Panc1 (cell line): ENCODE data around the gene LGALS14. TPM values are rescaled to one million over a fixed set of nuclear protein-coding genes. Genes with fewer than 3 reads are reported as not detected.

Source experiments
- ATAC-seq: fragments of 200-7000 bp; cut with Tn5 transposase; 2 replicates; pipeline ENCODE4 v1.9.1; 2020; ENCODE audit warnings: mild to moderate bottlenecking, moderate library complexity
- BruUV-seq: library from RNA; stranded (reverse); fragments of 400-500 nt; replicated peaks from 2 replicates; lab custom pipeline; 2021; lab: Mats Ljungman, UMichigan
- CTCF ChIA-PET: fragments of 300-600 bp; sonication (Branson Sonifier 250); formaldehyde crosslinking; loops from one replicate; lab custom pipeline; 2022; ENCODE audit warnings: antibody characterized with exemption; lab: Charles Lee
- POLR2A ChIA-PET: fragments of 300-600 bp; sonication (Branson Sonifier 250); formaldehyde crosslinking; loops from one replicate; lab custom pipeline; 2022; ENCODE audit warnings: antibody characterized with exemption; lab: Charles Lee
- DNase-seq: peaks from one replicate; pipeline ENCODE4 v3.0.0-alpha.2; 2010; ENCODE audit warnings: low read depth, low spot score
- H3K27ac ChIP-seq: 2 replicates; pipeline ENCODE4 v1.5.1; 2011; ENCODE audit warnings: mild to moderate bottlenecking, low read length, inconsistent platforms
- H3K27me3 ChIP-seq: fragments of 200-500 bp; sonication (Bioruptor generic); 2 replicates; pipeline ENCODE4 v1.6.0; 2014; ENCODE audit warnings: low read length, inconsistent platforms; ENCODE audit not compliant: control insufficient read depth, insufficient read depth
- H3K36me3 ChIP-seq: fragments of 200-500 bp; sonication (Bioruptor generic); 2 replicates; pipeline ENCODE4 v1.5.1; 2014; ENCODE audit warnings: inconsistent platforms, mild to moderate bottlenecking, low read length, moderate library complexity; ENCODE audit not compliant: control insufficient read depth, insufficient read depth
- H3K4me1 ChIP-seq: 2 replicates; pipeline ENCODE4 v1.5.1; 2011; ENCODE audit warnings: inconsistent platforms, mild to moderate bottlenecking, low read length, moderate library complexity; ENCODE audit not compliant: control insufficient read depth, insufficient read depth
- H3K4me3 ChIP-seq, 2 experiments: 2 replicates each; pipeline ENCODE4 v1.5.1; 2011 to 2012; ENCODE audit warnings: low read depth in 2 of 2, low read length in 2 of 2, mild to moderate bottlenecking in 2 of 2, inconsistent platforms in 1 of 2, moderate library complexity in 1 of 2
- H3K9me3 ChIP-seq: fragments of 200-500 bp; sonication (Bioruptor generic); 2 replicates; pipeline ENCODE4 v1.5.1; 2014; ENCODE audit warnings: low read depth, mild to moderate bottlenecking, inconsistent platforms, low read length, moderate library complexity; ENCODE audit not compliant: control insufficient read depth, insufficient read depth
- CTCF ChIP-seq: fragments of 450-650 bp; IDR thresholded peaks from 2 replicates; pipeline ENCODE4 v1.5.1; 2017; ENCODE audit warnings: mild to moderate bottlenecking
- POLR2AphosphoS5 ChIP-seq: IDR thresholded peaks from 2 replicates; pipeline ENCODE4 v1.6.1; 2012; ENCODE audit warnings: mild to moderate bottlenecking, low read depth, low read length, moderate library complexity
- REST ChIP-seq, 2 experiments: IDR thresholded peaks; 2 replicates each; pipeline ENCODE4 v1.6.1; 2011 to 2012; ENCODE audit warnings: low read depth in 2 of 2, control low read depth in 1 of 2, low read length in 1 of 2, mild to moderate bottlenecking in 1 of 2, moderate library complexity in 1 of 2; ENCODE audit not compliant: insufficient read depth in 1 of 2
- SIN3A ChIP-seq: IDR thresholded peaks from 2 replicates; pipeline ENCODE4 v1.6.1; 2012; ENCODE audit warnings: low read depth, mild to moderate bottlenecking, low read length, moderate library complexity, borderline replicate concordance; ENCODE audit not compliant: insufficient read depth
- TCF7L2 ChIP-seq: IDR thresholded peaks from 2 replicates; pipeline ENCODE4 v1.6.1; 2011; ENCODE audit warnings: mild to moderate bottlenecking, low read depth, low read length, inconsistent platforms
- in situ Hi-C: cut with HindIII; loops from 2 replicates; pipeline ENCODE4 v1.10.0; 2016; ENCODE audit warnings: low sequenced_read_pairs, low pct_unique_long_range_greater_than_20kb
- intact Hi-C: fragments of 100-400 bp; cut with micrococcal nuclease; formaldehyde crosslinking; loops from one replicate; pipeline ENCODE4 v1.10.0; 2022; ENCODE audit not compliant: unreplicated experiment
- total RNA-seq: library from RNA; stranded (reverse); gene quantifications from one replicate; pipeline ENCODE4 v1.2.1, GENCODE V29; 2021; ENCODE audit not compliant: unreplicated experiment

Gene LGALS14
- total RNA-seq, 1 experiment from 2014 or later: not detected

GRCh38 chr19:39705578-39706188 is 1.4 kb downstream of the LGALS14 start:
- no TSS peak for BruUV-seq

GRCh38 chr19:39708594-39708993 is 4.3 kb downstream of the LGALS14 start:
- no peak overlapping the region for H3K4me3 ChIP-seq
- H3K9me3 ChIP-seq: no peaks in the 10 kb centered on the region
- H3K36me3 ChIP-seq: no peaks in the 10 kb centered on the region
- no TSS peak for BruUV-seq
- intact Hi-C loops (loop anchor here (1.0 kb wide), 1 partner anchor 525 kb away; no protein-coding TSS in a partner anchor), in situ Hi-C loops (no loop called here)
- H3K27me3 ChIP-seq: peaks cover 78% of the 10 kb centered on the region
- ATAC-seq: no peak
- ChIA-PET CTCF (no interaction called here), POLR2A (interaction anchor here (0.5 to 0.6 kb wide), 2 partner anchors 136 to 154 kb away, joined by 3 read pairs; no protein-coding TSS in a partner anchor)
- DNase-seq: no peak
- no peak overlapping the region for H3K27ac ChIP-seq
- no peaks in the 10 kb centered on the region for H3K4me1 ChIP-seq
- no peak for TF ChIP-seq POLR2AphosphoS5
- TF ChIP-seq SIN3A: no peak

More at GRCh38 chr19:39705578-39706188, 1.4 kb downstream of the LGALS14 start:
- ATAC-seq (peak; percentile 4; the same call in 1 of the 2 replicates), DNase-seq (no peak)
- no peak overlapping the region for H3K4me3 ChIP-seq
- in situ Hi-C loops: no loop called here
- CTCF ChIA-PET: interaction anchor here (0.5 to 1.8 kb wide), 3 partner anchors 10 to 154 kb away, joined by 3 to 7 read pairs (median 5); no protein-coding TSS in a partner anchor
- no peaks in the 10 kb centered on the region for H3K9me3 ChIP-seq
- peaks cover 78% of the 10 kb centered on the region for H3K27me3 ChIP-seq
- no peaks in the 10 kb centered on the region for H3K36me3 ChIP-seq
- POLR2A ChIA-PET: interaction anchor here (0.5 to 0.6 kb wide), 2 partner anchors 64 to 325 kb away, joined by 3 read pairs; no protein-coding TSS in a partner anchor
- no peaks in the 10 kb centered on the region for H3K4me1 ChIP-seq
- intact Hi-C loops: no loop called here
- no peak overlapping the region for H3K27ac ChIP-seq
- TF ChIP-seq REST (IDR thresholded peaks at IDR 0.05; ENCODE audit: insufficient read depth in 1 of 2, low read depth in 2 of 2, low read length in 1 of 2): no peak
- TF ChIP-seq POLR2AphosphoS5: no peak
- TF ChIP-seq SIN3A: no peak
- TF ChIP-seq TCF7L2: no peak
- no peak for TF ChIP-seq CTCF
